GM12891 (cell line): ENCODE results near the gene CNIH3.

ENCODE experiments used
- DNase-seq: peaks from one replicate; pipeline ENCODE4 v3.0.0; 2011; ENCODE audit warnings: low spot score; ENCODE audit not compliant: insufficient read length
- FAIRE-seq: peaks from 2 replicates; lab custom pipeline; 2011; peaks lifted over from hg19 to GRCh38; lab: Jason Lieb, UNC
- PAX5 ChIP-seq: IDR thresholded peaks from 2 replicates; pipeline ENCODE4 v1.6.1; 2011; ENCODE audit warnings: low read length, moderate library complexity, mild to moderate bottlenecking; ENCODE audit not compliant: insufficient read depth, severe bottlenecking
- POLR2A ChIP-seq: IDR thresholded peaks from 2 replicates; pipeline ENCODE4 v1.6.1; 2011; ENCODE audit warnings: low read depth, low read length, control low read depth
- POLR2AphosphoS5 ChIP-seq: IDR thresholded peaks from 2 replicates; pipeline ENCODE4 v1.6.1; 2011; ENCODE audit warnings: low read depth, low read length, control low read depth
- POU2F2 ChIP-seq: IDR thresholded peaks from 2 replicates; pipeline ENCODE4 v1.6.1; 2011; ENCODE audit warnings: low read depth, mild to moderate bottlenecking, control low read depth, low read length, moderate library complexity
- SPI1 ChIP-seq: IDR thresholded peaks from 2 replicates; pipeline ENCODE4 v1.6.1; 2011; ENCODE audit warnings: low read depth, low read length, control low read depth
- TAF1 ChIP-seq: IDR thresholded peaks from 2 replicates; pipeline ENCODE4 v1.6.1; 2011; ENCODE audit warnings: low read depth, low read length, control low read depth

The CNIH3 gene

DNA sequence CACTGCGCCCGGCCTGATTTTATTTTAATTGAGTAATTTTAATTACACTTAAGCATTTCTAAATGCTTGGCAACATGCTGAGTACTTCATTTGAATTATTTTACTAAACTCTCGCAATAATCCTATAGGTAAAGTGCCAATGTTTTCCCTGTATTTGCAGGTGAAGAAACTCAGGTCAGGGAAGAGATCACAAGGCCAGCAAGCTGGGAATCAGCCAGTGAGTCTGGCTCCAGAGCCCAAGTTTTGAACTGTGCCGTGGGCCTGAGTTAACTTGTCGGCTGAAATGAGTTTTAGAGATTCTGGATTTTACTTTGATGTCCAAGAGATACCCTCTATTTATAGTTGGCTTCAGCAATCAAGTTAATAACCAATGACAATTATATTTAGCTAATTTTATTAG, 141.4 kb downstream of the CNIH3 start:
- no peak for TF ChIP-seq POLR2AphosphoS5
- TF ChIP-seq POLR2A: no peak
- no peak for TF ChIP-seq PAX5
- no peak for TF ChIP-seq SPI1
- no peak for TF ChIP-seq TAF1
- no peak for TF ChIP-seq POU2F2
- FAIRE-seq: no peak
- DNase-seq: no peak

DNA sequence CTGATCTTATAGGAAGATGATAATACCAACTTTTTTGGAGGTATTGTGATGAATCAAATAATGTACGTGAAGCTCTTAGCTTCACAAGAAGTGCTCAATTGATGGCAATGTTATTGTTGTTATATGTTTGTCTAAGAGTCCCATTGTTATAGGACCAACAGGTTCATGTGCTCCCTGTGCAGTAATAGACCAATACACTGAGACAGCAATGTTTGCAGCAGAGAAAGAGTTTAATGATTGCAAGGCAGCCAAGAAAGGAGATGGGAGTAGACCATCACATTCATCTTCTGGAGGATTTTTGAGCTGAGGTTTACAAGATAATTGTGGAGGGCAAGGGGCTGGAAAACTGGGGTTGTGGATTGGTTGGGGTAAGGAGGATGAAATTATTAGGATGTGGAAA, 143.0 kb downstream of the CNIH3 start:
- DNase-seq: no peak
- FAIRE-seq: no peak
- no peak for TF ChIP-seq POLR2A
- TF ChIP-seq POU2F2: no peak
- no peak for TF ChIP-seq SPI1
- TF ChIP-seq PAX5: no peak
- no peak for TF ChIP-seq TAF1

DNA sequence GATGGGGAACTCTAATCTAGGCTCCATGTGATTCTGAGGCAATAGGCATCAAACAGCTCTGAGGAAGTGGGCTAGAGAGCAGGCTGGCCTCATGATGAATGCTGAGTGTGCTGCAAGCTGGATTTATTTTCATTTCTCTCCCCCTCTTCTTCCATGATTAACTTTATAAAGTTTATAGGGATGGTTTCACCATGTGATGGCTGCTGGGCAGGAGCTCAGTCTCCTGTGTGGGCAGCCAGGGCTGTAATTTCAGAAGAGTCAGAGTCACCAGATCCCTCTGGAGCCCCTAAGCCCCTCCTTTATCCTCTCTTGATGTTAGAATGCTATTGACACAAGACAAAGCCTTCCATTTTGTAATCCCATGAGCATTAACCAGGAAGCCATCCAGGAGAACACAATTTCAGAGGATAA, 143.6 kb downstream of the CNIH3 start:
- TF ChIP-seq POLR2AphosphoS5 (no peak), TAF1 (no peak), SPI1 (no peak), POU2F2 (no peak), PAX5 (no peak), POLR2A (no peak)
- FAIRE-seq (no peak), DNase-seq (no peak)

- FAIRE-seq (no peak), DNase-seq (no peak)
- no peak for TF ChIP-seq TAF1
- TF ChIP-seq POLR2AphosphoS5: no peak
- TF ChIP-seq SPI1: no peak
- TF ChIP-seq POU2F2: no peak
- TF ChIP-seq POLR2A: no peak
- TF ChIP-seq PAX5: no peak
Measured at GRCh38 chr1:224760163-224760562, 144.0 kb downstream of the CNIH3 start.

GRCh38 chr1:224761245-224761644, 145.1 kb downstream of the CNIH3 start:
- TF ChIP-seq TAF1: no peak
- TF ChIP-seq POU2F2: no peak
- TF ChIP-seq POLR2AphosphoS5: no peak
- no peak for TF ChIP-seq SPI1
- no peak for TF ChIP-seq POLR2A
- TF ChIP-seq PAX5: no peak
- DNase-seq (no peak), FAIRE-seq (no peak)

GRCh38 chr1:224762046-224762445, 145.9 kb downstream of the CNIH3 start:
- no peak for DNase-seq
- no peak for FAIRE-seq
- TF ChIP-seq POLR2A (no peak), PAX5 (no peak), POU2F2 (no peak), POLR2AphosphoS5 (no peak), SPI1 (no peak), TAF1 (no peak)

DNA sequence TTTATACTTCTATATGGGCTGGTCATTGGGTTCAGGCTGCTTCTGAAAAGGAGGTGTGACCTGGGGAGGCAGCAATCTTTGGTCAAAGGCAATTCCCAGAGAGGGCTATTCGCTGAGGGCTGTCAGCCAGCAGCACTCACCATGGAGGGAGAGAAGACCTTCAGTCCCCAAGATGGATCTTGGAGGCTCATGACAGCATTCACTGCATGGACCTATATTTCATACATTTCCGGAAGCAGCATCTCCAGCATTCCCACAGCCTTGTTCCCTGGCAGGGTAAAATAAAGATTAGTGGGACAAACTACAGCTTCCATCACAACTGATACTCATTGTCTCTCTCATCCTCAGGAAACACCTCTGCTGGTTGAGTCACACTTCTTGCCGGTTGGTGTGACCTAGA, 146.6 kb downstream of the CNIH3 start:
- DNase-seq (no peak), FAIRE-seq (no peak)
- TF ChIP-seq TAF1: no peak
- no peak for TF ChIP-seq SPI1
- TF ChIP-seq POLR2AphosphoS5: no peak
- TF ChIP-seq POU2F2: no peak
- TF ChIP-seq PAX5: no peak
- no peak for TF ChIP-seq POLR2A

GRCh38 chr1:224763126-224763775, 147.1 kb downstream of the CNIH3 start:
- FAIRE-seq (no peak), DNase-seq (no peak)
- TF ChIP-seq PAX5 (no peak), POLR2AphosphoS5 (no peak), POLR2A (no peak), SPI1 (no peak), TAF1 (no peak), POU2F2 (no peak)

- TF ChIP-seq PAX5: no peak
- no peak for TF ChIP-seq SPI1
- TF ChIP-seq TAF1: no peak
- DNase-seq (no peak), FAIRE-seq (no peak)
Measured at GRCh38 chr1:224766266-224766665, 150.1 kb downstream of the CNIH3 start.

- DNase-seq (no peak), FAIRE-seq (no peak)
- no peak for TF ChIP-seq POLR2AphosphoS5
- TF ChIP-seq TAF1: no peak
- no peak for TF ChIP-seq POLR2A
- TF ChIP-seq SPI1: no peak
- no peak for TF ChIP-seq PAX5
- no peak for TF ChIP-seq POU2F2
Measured at GRCh38 chr1:224767031-224767430, 150.9 kb downstream of the CNIH3 start.
